ENCODE data around the gene VAPB. TPM values are rescaled to one million over a fixed set of nuclear protein-coding genes. Genes with fewer than 3 reads are reported as not detected.

VAPB gene
- total RNA-seq = 14.0 and 14.9 TPM in 2 replicates

DNA sequence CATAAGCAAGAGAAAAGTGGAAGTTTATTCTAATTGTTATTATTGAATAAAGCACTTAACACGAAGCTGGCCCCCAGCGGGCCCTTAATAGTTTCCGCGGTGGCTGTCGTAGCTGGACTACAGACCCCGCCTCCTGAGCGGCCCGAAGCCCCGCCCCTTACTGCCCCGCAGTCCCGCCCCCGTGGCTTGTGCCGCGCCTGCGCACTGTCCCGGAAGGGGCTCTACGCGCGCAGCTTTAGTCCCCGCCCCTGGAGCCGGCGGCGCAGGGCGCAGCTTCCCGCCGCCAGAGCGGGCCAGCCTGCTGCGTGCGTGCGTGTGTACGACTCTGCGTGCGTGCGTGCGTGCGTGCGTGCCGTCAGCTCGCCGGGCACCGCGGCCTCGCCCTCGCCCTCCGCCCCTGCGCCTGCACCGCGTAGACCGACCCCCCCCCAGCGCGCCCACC, at the start of gene VAPB:
Gene VAPB, plus strand, starts transcription at position 348 of the 442 bp plus-strand sequence. CDS start 231 bp downstream, outside the sequence.

Other genes with a start within 250 kb of the VAPB start
- gene ANKRD60, start 160.6 kb upstream of the VAPB start, total RNA-seq = not detected in 2 replicates
- gene RAB22A, start 79.5 kb upstream of the VAPB start, total RNA-seq = 15.9 and 22.2 TPM in 2 replicates
- gene APCDD1L, start 126.2 kb downstream of the VAPB start, total RNA-seq = 1.7 TPM in 1 of 2 replicates, not detected in the other

Data from tracheal epithelial cell (primary cell).